Measurements from ENCODE around the gene ZNF688. TPM values are rescaled to one million over a fixed set of nuclear protein-coding genes. Genes with fewer than 3 reads are reported as not detected.
"Not testable (repeated sequence)": the region's sequence is repeated elsewhere in the genome, so short reads cannot be mapped to it uniquely, and the experiment has no call there.

The ZNF688 gene
- total RNA-seq, 1 experiment from 2014 or later, result 5.5 TPM

DNA sequence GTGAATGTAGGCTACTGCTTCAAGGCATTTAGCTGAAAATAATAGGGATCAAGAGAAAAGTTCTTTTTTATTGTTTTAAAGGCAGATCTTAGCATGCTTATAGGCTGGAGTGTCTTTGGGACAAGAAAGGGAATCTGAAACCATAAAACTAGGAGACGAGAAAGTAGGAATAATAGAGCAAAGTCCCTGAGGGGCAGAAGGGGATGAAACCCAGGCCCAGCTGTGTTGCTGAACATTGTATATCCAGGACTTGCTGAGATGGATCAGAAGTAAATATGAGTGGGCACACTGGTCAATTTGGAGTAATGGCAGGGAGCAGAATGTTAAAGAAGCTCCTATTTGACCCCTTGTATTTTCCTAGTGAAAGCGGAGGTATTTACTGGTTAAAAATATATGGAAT lies 29.4 kb upstream of the ZNF688 start:
- H3K9me3 ChIP-seq (ENCODE audit: low read length), result no peaks in the 10 kb centered on the region
- ATAC-seq (no peak), DNase-seq (no peak)
- TF ChIP-seq EZH2 (IDR thresholded peaks at IDR 0.05; ENCODE audit: low read length, unreplicated experiment), result no peak
- no peak for TF ChIP-seq EZH2phosphoT487 (IDR thresholded peaks at IDR 0.05; ENCODE audit: borderline replicate concordance, low read length)
- TF ChIP-seq, protein P1, sequence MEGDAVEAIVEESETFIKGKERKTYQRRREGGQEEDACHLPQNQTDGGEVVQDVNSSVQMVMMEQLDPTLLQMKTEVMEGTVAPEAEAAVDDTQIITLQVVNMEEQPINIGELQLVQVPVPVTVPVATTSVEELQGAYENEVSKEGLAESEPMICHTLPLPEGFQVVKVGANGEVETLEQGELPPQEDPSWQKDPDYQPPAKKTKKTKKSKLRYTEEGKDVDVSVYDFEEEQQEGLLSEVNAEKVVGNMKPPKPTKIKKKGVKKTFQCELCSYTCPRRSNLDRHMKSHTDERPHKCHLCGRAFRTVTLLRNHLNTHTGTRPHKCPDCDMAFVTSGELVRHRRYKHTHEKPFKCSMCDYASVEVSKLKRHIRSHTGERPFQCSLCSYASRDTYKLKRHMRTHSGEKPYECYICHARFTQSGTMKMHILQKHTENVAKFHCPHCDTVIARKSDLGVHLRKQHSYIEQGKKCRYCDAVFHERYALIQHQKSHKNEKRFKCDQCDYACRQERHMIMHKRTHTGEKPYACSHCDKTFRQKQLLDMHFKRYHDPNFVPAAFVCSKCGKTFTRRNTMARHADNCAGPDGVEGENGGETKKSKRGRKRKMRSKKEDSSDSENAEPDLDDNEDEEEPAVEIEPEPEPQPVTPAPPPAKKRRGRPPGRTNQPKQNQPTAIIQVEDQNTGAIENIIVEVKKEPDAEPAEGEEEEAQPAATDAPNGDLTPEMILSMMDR (conservative IDR thresholded peaks at IDR 0.05; ENCODE audit: low read depth, low read length), result no peak
- H3K9ac ChIP-seq (ENCODE audit: low read length), result no peak overlapping the region
- no peaks in the 10 kb centered on the region for H3K9me2 ChIP-seq (replicated peaks; ENCODE audit: low read length)
- no peaks in the 10 kb centered on the region for H4K20me1 ChIP-seq (ENCODE audit: low read length)
- ChIA-PET POLR2A (ENCODE audit: unreplicated experiment) (no interaction called here), CTCF (no interaction called here)
- BruUV-seq (replicated peaks), result no TSS peak
- no peak overlapping the region for H2AFZ ChIP-seq (ENCODE audit: low read length)
- no peak overlapping the region for H3K4me3 ChIP-seq (ENCODE audit: low read length)
- intact Hi-C loops (cut with micrococcal nuclease), result no loop called here
- H3K27me3 ChIP-seq (ENCODE audit: low read length), result no peaks in the 10 kb centered on the region
- H3K4me2 ChIP-seq (ENCODE audit: low read length), result no peak overlapping the region
- no peaks in the 10 kb centered on the region for H3K4me1 ChIP-seq (ENCODE audit: insufficient read depth, low read length)
- no peak overlapping the region for H3K27ac ChIP-seq (ENCODE audit: low read length)
- no peaks in the 10 kb centered on the region; the same call in none of the 2 replicates for H3K36me3 ChIP-seq (ENCODE audit: low read depth, low read length)
- H3F3A ChIP-seq (ENCODE audit: low read length, unreplicated experiment), result no peaks in the 10 kb centered on the region
- H3K79me2 ChIP-seq (ENCODE audit: low read length), result no peaks in the 10 kb centered on the region

DNA sequence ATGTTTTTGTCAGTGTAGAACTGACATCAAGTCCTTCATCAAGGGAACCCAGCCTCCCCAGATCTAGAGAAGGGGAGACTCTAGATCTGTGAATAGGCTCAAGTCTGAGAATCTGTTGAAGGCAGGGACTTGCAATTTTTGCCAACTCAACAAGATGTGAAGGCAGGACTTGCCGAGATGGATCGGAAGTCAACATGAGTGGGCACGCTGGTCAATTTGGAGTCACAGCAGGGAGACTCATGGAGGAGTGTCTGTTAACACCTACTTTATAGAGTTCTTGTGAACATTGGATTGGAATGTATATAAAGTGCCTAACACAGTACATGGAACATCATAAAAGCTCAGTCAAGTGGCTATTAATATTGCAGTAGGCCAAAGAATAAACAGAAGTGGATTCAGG lies 28.7 kb upstream of the ZNF688 start:
- Histone ChIP-seq H3K4me2 (ENCODE audit: low read length) (no peak overlapping the region), H4K20me1 (ENCODE audit: low read length) (no peaks in the 10 kb centered on the region), H3K9me2 (replicated peaks; ENCODE audit: low read length) (no peaks in the 10 kb centered on the region), H3K79me2 (ENCODE audit: low read length) (no peaks in the 10 kb centered on the region), H3F3A (ENCODE audit: low read length, unreplicated experiment) (no peaks in the 10 kb centered on the region), H3K27ac (ENCODE audit: low read length) (no peak overlapping the region), H3K4me3 (ENCODE audit: low read length) (no peak overlapping the region), H3K27me3 (ENCODE audit: low read length) (no peaks in the 10 kb centered on the region), H3K4me1 (ENCODE audit: insufficient read depth, low read length) (no peaks in the 10 kb centered on the region), H3K9me3 (ENCODE audit: low read length) (no peaks in the 10 kb centered on the region), H2AFZ (ENCODE audit: low read length) (no peak overlapping the region), H3K9ac (ENCODE audit: low read length) (no peak overlapping the region), H3K36me3 (ENCODE audit: low read depth, low read length) (no peaks in the 10 kb centered on the region; the same call in none of the 2 replicates)
- intact Hi-C loops (cut with micrococcal nuclease), result no loop called here
- ChIA-PET CTCF (interaction anchor here (0.6 kb wide), 1 partner anchor 15 kb away, joined by 3 read pairs; no protein-coding TSS in a partner anchor), POLR2A (ENCODE audit: unreplicated experiment) (no interaction called here)
- DNase-seq (no peak), ATAC-seq (no peak)
- TF ChIP-seq EZH2 (IDR thresholded peaks at IDR 0.05; ENCODE audit: low read length, unreplicated experiment), result no peak
- no peak for TF ChIP-seq EZH2phosphoT487 (IDR thresholded peaks at IDR 0.05; ENCODE audit: borderline replicate concordance, low read length)
- TF ChIP-seq, protein P1 (conservative IDR thresholded peaks at IDR 0.05; ENCODE audit: low read depth, low read length), result no peak
- BruUV-seq (replicated peaks), result no TSS peak

DNA sequence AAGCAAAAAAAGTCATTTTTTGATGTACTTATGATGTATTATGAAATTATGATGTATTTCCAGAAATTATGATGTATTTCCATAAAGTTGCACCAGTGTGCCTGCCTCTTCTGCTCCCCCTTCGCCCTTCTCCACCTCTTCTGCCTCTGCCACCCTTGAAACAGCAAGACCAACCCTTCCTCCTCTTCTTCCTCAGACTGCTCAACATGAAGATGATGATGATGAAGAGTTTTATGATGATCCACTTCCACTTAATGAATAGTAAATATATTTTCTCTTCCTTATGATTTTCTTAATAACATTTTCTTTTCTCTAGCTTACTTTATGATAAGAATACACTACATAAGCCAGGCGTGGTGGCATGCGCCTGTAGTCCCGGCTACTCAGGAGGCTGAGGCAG lies 21.4 kb upstream of the ZNF688 start:
- DNase-seq, result no peak
- POLR2A ChIA-PET (ENCODE audit: unreplicated experiment), result no interaction called here
- CTCF ChIA-PET, result no interaction called here

DNA sequence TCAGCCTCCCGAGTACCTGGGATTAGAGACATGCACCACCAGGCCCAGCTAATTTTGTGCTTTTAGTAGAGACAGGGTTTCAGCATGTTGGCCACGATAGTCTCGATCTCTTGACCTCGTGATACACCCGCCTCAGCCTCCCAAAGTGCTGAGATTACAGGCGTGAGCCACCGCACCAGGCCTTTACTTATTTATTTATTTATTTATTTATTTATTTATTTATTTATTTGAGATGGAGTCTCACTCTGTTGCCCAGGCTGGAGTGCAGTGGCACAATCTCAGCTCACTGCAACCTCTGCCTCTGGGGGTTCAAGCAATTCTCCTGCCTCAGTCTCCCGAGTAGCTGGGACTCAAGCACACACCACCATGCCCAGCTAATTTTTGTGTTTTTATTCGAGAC lies 19.4 kb upstream of the ZNF688 start:
- DNase-seq, result not testable (repeated sequence)

More for the DNA sequence above, 21.4 kb upstream of the ZNF688 start:
- H3K27ac ChIP-seq (ENCODE audit: low read length), result no peak overlapping the region
- no peak for TF ChIP-seq EZH2phosphoT487 (IDR thresholded peaks at IDR 0.05; ENCODE audit: borderline replicate concordance, low read length)
- TF ChIP-seq, protein P1 (conservative IDR thresholded peaks at IDR 0.05; ENCODE audit: low read depth, low read length), result no peak
- no peak for TF ChIP-seq EZH2 (IDR thresholded peaks at IDR 0.05; ENCODE audit: low read length, unreplicated experiment)
- no peak overlapping the region for H3K4me3 ChIP-seq (ENCODE audit: low read length)
- H4K20me1 ChIP-seq (ENCODE audit: low read length), result no peaks in the 10 kb centered on the region
- no peaks in the 10 kb centered on the region for H3K79me2 ChIP-seq (ENCODE audit: low read length)
- no peak overlapping the region for H3K9ac ChIP-seq (ENCODE audit: low read length)
- BruUV-seq (replicated peaks), result no TSS peak
- no peaks in the 10 kb centered on the region for H3K27me3 ChIP-seq (ENCODE audit: low read length)
- intact Hi-C loops (cut with micrococcal nuclease), result no loop called here
- no peak for ATAC-seq
- H3K36me3 ChIP-seq (ENCODE audit: low read depth, low read length), result no peaks in the 10 kb centered on the region
- no peaks in the 10 kb centered on the region for H3K9me2 ChIP-seq (replicated peaks; ENCODE audit: low read length)
- H2AFZ ChIP-seq (ENCODE audit: low read length), result no peak overlapping the region
- no peaks in the 10 kb centered on the region for H3F3A ChIP-seq (ENCODE audit: low read length, unreplicated experiment)
- H3K4me2 ChIP-seq (ENCODE audit: low read length), result no peak overlapping the region
- no peaks in the 10 kb centered on the region for H3K9me3 ChIP-seq (ENCODE audit: low read length)
- H3K4me1 ChIP-seq (ENCODE audit: insufficient read depth, low read length), result no peaks in the 10 kb centered on the region

More for the DNA sequence above, 19.4 kb upstream of the ZNF688 start:
- H3K4me3 ChIP-seq (ENCODE audit: low read length); H3F3A ChIP-seq (ENCODE audit: low read length, unreplicated experiment); H3K9ac ChIP-seq (ENCODE audit: low read length); H3K27me3 ChIP-seq (ENCODE audit: low read length); H4K20me1 ChIP-seq (ENCODE audit: low read length); intact Hi-C loops (cut with micrococcal nuclease); H3K9me3 ChIP-seq (ENCODE audit: low read length); H3K9me2 ChIP-seq (replicated peaks; ENCODE audit: low read length); H3K36me3 ChIP-seq (ENCODE audit: low read depth, low read length); POLR2A ChIA-PET (ENCODE audit: unreplicated experiment); H3K27ac ChIP-seq (ENCODE audit: low read length); ATAC-seq; H3K4me2 ChIP-seq (ENCODE audit: low read length); H3K4me1 ChIP-seq (ENCODE audit: insufficient read depth, low read length); H2AFZ ChIP-seq (ENCODE audit: low read length); BruUV-seq (replicated peaks): not testable (repeated sequence)
- CTCF ChIA-PET, result interaction anchor here (0.7 kb wide), 1 partner anchor 20 kb away, joined by 5 read pairs; no protein-coding TSS in a partner anchor
- H3K79me2 ChIP-seq (ENCODE audit: low read length), result peaks cover 18% of the 10 kb centered on the region
